ENCODE data around the gene MRPL54.

The MRPL54 gene

DNA sequence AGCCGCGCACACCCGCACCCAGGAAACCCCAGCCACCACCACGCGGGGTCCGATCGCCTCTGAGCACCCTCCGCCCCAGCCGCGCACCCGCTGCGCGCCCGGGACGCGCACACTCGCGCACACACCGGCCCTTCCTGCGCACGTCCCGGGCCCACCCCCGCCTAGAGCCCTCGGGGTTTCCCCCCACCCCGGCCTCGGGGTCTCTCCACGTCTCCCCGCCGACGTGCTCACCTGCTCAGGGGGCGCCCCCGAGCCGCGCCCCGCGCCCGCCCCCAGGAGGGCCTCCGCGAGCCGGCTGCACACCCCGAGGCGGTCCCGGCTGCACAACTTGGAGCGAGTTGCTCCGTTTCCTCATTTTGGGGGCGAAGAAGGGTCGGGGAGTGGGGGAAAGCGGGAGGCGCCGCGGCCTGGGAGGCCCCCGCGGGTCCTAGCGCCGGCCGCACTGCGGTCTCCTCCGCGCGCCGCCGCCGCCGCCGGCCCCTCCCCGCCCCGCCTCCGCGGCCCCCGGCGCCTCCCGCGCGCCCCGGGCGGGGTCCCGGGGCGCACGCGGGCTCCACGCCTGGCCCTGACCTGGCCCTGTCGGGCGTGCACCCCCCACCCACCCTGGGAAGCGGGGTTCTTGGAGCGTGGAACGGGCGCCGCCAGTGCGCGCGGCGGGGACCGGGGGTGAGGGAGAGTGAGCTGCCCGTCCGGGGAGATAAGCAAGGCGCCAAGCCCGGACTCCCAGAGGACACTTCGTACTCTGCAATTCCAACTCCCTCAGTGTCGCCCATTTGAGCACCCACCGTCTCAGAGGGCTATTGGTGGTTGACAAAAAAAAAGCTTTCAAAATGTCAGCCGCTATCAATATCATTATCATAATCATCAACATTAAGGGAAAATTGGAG, 23.7 kb downstream of the MRPL54 start, which contains the start of gene MATK:
Gene MATK, minus strand, starts transcription at position 444 of the 887 bp plus-strand sequence. CDS start 1,246 bp downstream, outside the sequence.
- DNase-seq, result peak; percentile 60

DNA sequence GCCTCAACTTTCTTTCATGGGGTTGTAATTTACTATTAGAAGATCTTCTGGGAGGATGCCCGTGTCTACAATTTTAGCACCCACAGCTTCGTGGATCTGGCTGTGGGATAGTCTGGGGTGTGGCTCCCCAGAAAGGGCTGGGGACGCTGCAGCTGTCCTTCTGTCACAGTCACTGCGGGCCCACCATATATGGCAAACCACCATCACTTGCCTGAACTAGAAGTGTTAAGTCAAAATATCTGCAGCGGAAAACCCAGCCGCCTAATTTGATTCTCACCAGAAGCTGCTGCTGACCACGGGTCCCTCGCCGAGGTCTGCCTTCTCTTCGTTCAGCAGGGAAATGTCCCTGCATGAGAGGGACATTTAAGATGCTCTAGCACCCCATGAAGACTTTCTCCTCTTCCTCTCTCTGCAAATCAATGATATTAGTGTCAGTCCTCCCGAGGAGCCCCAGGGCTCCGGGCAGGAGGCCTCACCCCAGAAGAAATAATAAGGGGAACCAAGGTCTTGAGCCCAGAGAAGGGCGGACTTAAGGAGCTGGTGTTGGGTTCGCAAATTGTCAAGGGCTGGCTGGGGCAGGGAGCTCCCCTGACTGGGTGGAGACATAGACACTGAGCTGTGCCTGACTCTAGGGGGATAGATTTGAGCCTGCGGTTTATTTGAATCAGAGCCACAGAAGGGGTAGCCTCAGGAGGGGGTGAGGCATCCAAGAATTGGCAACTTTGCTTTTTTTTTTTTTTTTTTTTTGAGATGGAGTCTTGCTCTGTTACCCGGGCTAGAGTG, 26.7 kb downstream of the MRPL54 start:
- DNase-seq, result no peak

DNA sequence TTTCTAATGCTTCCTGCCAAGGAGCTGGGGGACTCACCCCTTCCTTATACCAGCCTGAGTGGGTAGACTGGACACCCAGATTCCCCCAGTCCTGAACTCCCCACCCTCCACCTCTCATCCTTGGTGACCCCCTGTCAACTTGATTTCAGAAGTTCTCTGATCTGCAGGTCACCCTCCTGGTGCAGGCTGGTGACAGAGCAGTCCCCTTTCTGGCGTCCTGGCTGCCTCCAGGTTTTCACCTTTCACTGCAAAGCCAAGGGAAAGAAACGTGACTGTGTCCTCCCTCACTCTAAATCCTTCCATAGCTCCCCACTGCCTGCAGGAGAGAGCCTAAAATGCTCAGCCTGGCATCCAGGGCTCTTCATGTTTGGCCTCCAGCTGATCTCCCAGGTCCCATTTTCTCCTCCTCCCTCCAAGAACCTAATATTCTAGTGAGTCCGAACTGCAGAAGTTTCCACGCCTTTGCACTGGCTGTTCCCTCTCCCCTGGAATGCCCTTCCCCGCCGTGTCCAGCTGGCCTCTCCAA, 27.8 kb downstream of the MRPL54 start:
- no peak for DNase-seq

DNA sequence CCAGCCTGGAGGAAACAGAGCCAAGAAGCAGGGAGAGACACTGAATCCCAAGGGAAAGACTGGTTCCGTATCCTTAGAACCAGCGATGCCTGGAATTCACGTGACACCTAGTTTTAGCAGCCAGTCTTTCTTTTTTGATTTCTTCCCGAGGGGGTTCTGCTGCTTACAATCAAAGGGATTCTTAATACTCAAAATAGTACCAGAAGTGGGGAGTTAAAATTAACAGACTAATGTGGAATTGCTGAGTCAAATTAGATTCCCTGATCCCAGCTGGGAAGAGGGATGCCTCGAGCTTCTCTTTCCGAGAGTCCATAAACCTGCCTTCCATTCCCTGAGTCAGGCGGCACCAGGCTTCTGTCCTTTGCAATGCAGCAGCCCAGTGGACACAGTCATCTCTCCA, 28.5 kb downstream of the MRPL54 start:
- DNase-seq, result no peak

DNA sequence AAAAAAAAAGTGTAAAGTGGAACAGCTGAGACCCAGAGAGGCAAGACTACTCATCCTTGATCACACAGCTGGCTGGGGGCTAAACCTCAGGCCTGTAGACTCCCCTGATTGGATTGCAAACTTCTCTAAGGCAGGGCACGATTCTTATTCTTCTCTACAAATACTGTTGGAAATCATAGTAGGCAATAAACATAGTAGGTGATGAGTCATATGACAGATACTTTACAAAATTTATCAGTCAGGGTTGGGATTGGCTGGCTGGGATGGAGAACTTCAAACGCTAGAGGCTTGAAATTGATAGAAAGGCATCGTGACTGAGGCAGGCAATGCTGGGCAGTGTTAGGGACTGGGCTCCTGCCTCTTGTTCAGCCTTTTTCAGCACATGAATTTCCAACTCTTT, 29.6 kb downstream of the MRPL54 start:
- no peak for DNase-seq

DNA sequence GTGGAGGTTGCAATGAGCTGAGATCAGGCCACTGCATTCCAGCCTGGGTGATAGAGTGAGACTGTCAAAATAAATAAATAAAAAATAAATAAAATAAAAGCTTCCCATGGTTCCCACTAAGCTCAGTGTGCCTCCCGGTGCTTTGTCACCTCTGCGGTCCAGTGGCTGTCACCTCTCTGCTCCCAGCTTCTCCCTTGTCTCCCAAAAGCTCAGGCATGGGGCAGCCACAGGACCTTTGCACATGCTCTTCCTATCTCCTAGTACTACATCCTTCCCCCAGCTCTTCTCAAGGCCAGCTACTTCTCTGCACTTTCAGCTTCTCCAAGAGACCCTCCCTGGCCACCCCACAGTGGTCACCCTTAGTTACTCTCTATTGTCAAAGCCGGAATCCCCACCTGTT, 31.3 kb downstream of the MRPL54 start:
- no peak for DNase-seq

DNA sequence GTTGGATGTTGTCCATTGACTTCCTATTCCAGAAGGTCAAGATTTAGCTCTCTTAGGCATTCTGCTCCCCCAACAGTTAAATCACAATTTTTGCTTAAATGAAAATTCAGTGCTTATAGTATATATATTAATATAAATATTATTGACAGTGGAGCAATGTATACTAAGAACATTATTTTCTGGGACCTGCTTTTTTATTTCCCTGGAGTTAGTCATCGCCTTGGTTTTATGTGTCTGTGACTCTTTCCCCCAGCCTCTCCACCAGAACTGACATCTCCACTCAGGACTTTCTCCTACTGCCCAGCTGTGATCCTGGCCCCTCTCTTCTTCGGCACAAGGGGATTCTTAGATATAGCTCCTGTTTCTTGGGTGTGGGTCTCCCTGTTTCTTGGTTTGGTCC, 33.9 kb downstream of the MRPL54 start:
- DNase-seq, result no peak

DNA sequence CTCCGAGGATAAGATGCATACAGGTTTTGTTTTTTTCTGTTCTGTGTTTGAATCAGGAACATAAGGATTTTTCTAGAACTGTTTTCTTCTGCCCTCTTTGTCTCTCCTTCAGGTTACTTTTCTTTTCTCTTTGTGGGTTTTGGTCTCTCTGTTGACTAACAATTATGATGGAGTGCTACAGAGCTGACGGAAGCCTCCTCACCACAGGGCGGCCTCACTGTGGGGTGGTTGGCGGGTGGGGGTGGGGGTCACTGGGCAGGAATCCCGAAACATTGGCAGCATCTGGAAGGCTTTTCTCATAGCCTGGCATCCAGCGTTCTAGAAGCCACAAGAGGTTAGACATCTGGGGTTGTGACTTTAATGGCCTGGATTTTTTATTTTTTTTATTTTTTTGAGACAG, 35.7 kb downstream of the MRPL54 start:
- no peak for DNase-seq

DNA sequence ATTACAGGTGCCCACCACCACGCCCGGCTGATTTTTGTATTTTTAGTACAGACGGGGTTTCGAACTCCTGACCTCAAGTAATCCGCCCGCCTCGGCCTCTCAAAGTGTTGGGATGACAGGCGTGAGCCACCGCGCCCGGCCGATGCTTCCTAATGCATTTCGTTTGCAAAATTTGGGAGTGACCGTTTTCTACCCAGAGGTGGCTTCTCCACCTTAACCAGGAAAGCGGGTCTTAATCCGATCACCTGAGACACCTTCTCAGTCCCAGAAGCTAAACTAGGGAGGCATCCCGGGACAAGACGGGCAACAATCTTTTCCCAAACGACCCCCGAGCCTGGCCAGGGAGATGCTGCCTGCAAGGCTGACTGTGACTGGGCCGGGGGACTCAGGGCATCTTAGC, 38.5 kb downstream of the MRPL54 start:
- no peak for DNase-seq

DNA sequence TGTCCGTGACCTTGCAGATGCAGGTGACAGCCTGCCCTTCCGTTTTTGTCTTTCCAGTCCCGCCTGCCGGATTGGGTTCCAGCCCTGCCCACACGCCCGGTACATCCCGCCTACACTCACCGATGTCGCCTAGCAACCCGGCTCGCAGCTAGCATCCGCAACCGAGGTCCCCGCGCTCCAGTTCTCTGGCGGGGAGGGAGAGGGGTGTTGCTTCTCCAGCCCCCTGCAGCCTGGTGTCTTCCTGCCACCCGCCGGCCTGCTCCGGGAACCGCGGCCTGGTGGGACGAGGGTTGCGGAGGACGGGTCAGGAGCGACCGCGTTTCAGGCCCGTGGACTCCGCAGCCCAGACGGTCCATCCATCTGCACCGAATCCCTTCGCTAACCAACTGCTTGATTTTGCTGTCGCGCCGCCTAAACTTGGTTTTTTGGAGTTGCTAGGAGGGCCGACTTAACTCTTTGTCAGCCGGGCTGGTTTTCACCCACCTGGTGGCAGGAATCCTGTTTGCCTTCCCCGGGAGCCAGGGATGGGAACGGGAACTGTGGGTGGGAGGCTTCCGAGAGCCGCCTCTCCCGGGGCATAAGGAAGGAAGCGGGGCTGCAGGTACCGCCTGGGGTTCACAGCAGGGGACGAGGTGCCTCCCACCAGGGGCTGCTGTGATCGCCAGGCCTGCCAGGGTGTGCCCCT, 39.1 kb downstream of the MRPL54 start:
- peak; percentile 76 for DNase-seq

DNA sequence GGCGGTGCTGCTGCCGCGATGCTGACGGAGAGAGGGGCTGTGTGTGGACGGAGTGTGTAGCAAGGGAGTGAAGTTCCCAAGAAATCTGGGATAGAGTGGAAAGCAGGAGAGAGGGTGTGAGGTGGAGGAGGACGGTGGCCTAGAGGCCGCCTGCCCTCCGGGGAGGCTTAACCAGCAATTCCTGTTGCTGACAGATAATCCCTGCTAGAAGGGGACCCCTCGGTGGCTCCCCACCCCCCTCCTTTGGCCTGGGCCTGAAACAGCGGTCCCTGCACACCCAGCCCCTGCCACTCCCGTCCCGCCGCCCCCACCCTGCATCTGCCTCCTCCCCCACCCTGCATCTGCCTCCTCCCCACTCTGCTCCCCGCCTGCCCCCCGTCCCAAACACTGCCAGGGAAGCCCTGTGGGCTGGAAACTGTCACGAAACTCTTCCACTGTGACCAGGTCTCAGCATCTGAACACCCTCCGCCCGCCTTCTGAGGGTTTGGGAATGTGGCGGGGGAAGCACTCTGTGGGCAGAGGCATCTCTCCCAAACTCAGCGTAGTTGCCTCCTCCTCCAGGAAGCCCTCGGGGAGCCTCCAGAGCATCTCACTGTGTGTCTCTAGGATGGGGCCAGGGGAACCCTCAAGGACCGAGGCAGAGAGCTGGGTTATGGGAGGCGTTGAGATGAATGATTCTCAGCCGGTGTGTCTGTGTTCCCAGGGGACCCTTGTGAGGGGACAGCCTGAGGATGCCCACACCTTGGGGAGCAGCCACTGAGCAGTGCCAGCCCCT, 40.8 kb downstream of the MRPL54 start:
- no peak for DNase-seq

DNA sequence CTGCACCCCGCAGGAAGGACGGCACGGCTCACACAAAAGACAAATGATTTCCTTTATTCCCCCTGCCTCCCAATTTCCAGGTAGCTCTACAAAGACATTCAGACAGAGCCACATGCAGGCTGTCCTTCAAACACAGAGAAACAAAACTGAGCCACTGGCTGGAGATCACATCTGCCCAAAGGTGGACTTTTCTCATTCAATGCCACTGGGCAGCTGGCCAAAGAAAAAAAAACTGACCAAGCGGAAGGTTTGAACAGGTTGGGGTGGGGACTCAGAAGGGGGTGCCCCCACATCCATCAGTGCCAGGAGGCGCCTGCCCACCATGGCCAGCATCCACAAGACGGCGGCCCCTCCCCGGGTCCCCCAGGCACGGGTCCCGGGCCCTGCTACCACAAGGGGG, 41.5 kb downstream of the MRPL54 start:
- no peak for DNase-seq

DNA sequence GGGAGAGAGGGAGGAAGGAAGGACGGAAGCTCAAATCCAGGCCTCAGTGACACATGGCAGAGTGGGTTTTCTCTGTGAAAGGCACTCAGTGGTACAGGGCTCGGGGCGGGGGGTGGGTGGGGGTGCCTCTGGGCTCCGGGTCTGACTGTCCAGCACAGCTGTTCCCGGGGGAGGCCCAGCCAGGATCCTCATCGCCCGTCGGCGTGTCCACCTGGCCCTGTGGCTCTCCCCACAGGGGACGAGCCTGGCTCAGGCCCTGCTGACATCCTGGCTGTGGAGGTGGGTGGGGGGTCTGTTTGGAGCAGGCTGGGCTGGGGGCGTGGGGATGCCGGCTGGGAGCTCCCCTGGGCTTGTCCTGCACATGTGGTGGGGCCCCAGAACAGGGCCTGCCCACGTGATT, 41.9 kb downstream of the MRPL54 start:
- DNase-seq, result no peak

DNA sequence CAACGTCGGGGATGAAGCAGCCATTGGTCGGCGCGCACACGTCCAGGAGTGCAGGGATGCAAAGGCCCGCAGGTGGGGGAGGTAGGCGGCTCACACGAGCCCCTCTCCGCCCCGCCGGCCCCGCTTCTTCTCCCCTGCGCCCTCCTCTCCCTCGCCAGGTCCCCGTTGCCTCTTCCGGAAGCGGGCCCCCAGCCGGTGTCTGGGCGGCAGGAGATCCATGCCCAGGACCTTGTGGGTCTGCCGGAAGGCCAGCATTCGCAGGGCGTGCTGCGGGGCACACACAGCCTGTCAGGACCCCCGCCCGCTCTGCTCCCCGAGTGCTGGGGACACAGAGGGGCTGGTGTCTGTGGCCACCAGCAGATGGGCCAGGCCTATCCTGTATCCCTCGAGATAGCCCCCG, 43.4 kb downstream of the MRPL54 start:
- DNase-seq, result no peak

DNA sequence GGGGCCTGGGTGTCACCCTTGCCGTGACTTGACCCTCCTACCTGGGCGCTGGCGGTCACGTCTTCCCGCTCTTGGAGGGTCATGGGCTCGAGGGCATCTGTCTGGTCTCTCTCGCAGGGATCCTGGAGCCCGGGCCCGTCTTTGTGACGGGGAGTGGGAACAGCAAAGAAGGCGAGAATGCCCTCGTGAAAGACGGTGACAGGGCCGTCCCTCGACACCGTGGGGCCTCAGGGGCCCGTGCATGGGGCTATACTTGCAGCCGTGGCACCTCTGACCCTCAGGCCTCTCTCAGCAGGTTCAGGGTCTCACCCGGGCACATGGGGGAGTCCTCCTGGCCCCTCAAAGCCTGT, 44.6 kb downstream of the MRPL54 start:
- no peak for DNase-seq

DNA sequence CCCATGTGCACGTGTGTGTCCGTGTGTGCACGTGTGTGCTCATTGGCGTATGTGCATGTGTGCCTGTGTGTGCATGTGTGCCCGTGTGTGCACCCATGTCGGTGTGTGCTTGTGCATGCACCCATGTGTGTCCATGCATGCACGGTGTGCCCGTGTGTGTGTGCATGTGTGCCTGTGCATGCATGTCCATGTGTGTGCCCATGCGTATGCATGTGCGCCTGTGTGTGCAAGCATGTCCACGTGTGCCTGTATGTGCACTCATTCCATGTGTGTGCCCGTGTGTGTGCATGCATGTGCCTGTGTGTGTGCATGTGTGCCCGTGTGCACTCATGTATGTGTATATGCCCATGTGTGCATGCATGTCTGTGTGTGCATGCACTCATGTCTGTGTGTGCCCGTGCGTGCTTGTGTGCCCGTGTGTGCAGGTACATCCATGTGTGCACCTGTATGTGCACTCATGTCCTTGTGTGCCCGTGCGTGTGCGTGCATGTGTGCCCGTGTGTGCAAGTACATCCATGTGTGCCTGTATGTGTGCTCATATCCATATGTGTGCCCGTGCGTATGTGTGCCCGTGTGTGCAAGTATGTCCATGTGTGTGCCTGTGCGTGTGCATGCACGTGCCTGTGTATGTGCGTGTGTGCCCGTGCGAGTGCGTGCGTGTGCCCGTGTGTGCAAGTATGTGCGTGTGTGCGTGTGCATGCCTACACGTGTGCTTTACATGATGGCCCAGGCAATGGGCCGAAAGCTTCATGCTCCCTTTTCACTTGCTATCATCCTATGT, 45.3 kb downstream of the MRPL54 start:
- no peak for DNase-seq

DNA sequence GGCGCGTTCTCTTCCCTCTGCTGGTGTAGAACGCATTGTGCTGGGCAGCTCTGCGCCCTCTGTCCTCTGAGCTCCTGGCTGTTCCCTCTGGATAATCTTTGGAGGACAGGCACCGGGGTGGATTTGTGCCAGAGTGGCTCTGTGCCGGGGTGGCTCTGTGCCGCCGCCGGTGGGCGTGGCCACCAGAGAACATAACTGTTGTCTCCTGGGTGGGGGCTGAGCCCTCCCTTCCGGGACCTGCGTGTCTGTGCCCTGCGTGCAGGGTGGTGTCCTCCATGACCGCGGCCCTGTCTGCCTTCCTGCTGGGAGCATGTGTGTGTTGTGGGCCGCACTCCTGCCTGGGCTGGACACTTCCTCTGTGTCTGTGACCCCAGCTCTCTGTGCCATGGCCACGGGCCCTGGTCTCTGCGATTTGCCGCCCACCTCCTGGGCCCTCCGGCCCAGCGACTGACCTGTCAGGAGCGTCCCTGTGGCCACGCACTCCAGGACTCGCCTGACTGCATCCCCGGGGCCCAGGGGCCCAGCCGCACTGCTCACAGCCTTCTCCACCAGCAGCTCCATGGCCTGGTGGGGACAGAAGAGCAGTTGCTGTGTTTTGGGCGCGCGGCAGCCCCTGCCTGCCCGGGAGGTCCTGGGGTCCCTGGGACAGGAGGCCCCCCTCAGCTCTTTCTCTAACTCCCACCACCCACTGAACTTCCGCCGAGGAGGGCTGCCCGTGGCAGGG, 46.1 kb downstream of the MRPL54 start:
- DNase-seq, result no peak

DNA sequence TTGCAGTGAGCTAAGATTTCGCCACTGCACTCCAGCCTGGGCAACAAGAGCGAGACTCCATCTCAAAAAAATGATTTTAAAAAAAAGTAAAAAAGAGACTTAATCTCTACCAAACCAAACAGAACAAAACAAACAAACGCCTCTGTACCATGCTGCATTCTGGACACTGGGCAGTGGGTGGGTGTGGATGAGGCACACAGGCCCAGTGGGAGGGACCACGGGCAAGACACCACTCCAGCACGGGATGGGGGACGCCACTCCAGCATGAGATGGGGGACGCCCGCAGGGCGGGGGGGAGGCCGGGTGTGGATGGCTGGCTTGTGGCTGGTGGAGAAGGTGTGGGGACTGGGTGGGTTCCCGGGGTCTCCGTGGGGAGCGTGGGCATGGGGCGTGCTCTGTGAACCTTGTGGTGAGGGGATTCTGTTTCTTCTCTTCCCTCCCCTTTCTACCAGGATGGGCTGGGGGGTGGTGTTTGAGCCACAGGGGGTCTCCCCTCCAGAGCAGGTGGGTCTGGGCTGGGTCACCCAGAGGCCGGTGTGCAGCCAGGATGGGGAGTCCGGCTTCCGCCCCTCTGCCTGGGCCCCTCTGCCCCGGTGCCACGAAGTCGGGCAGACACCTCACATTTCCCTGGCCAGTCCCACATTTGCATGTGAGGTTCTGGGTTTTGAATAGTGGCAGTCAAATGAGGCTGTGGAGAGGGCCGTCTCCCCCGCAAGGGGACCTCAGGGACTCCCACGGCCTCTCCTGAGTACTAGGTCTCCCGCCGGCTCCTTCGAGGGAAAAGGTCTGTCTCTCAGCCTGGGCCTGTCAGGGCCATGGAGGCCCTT, 47.6 kb downstream of the MRPL54 start:
- no peak for DNase-seq

DNA sequence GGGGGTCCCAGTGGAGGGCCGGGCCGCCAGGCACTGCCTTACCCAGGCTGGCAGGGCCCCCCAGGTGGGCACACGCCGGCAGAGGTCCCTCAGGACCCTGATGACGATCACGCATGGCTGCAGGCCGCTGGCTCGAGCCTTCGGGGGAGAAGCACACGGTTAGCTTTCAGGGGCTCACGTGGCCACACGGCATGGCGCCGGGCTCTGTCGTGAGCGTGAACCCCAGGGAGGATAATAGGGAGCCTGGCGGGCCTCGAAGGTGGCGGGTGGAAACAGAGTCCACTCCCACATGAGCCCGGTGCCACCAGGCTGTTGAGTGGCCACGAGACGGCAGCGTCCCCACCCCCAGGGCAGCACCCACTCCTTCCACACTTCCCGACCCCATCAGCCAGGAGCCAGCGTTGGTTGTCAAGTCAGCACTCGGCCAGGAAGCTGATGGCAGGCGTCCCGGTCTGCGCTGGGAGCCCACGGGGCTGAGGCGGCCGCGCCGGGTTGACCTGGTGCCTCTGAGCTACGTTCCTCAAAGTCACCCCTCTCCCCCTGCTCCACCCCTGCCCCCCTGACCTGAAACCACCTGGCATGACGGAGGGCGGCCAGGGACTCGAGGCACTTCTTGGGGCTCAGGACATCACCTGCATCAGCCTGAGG, 48.4 kb downstream of the MRPL54 start:
- DNase-seq, result no peak
